ENCODE measurements around the gene UBLCP1.
"Not testable (repeated sequence)": the region's sequence is repeated elsewhere in the genome, so short reads cannot be mapped to it uniquely, and the experiment has no call there.

UBLCP1 gene

GRCh38 chr5:159262472-159262858 is 625 bp upstream of the UBLCP1 start:
- Histone ChIP-seq H3K27ac (replicated peaks) (peak overlapping the region; percentile 89), H3K27me3 (ENCODE audit: insufficient read depth, poor library complexity, severe bottlenecking) (no peaks in the 10 kb centered on the region), H3K4me3 (replicated peaks; ENCODE audit: insufficient read depth, low read length) (peak overlapping the region; percentile 86)
- TF ChIP-seq CTCF (IDR thresholded peaks at IDR 0.05; ENCODE audit: insufficient read depth, low read length), result no peak
- TF ChIP-seq SPI1 (IDR thresholded peaks at IDR 0.05; ENCODE audit: borderline replicate concordance, low read depth), result no peak
- TF ChIP-seq GABPA (IDR thresholded peaks at IDR 0.05; ENCODE audit: low read depth), result no peak
- DNase-seq (ENCODE audit: low read depth in 1 of 2, low spot score in 1 of 2), result peak in 1 of 2 experiments; percentile 3

DNA sequence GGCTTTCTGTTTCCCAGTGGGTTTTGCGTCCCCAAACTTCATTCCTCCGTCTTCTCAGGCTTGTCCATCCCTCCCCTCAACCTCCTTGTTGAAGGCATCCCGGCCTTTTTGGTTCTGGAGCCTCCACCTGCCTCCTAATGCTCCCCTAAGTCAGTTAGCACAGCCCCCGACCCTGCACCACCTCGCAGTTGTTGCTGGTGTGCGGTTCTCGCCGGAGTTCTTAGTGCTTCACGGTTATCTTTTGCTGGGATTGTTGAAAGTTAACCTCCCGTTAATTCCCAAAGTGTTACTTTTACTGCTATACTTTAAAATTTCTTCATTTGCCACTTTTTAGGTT is 447 bp downstream of the UBLCP1 start:
- no peaks in the 10 kb centered on the region for H3K27me3 ChIP-seq (ENCODE audit: insufficient read depth, poor library complexity, severe bottlenecking)
- DNase-seq (ENCODE audit: low read depth in 1 of 2, low spot score in 1 of 2), result peak in 1 of 2 experiments; percentile 3
- H3K27ac ChIP-seq (replicated peaks), result peak overlapping the region; percentile 89
- H3K4me3 ChIP-seq (replicated peaks; ENCODE audit: insufficient read depth, low read length), result peak overlapping the region; percentile 86
- TF ChIP-seq GABPA (IDR thresholded peaks at IDR 0.05; ENCODE audit: low read depth) (no peak), CTCF (IDR thresholded peaks at IDR 0.05; ENCODE audit: insufficient read depth, low read length) (no peak), REST (IDR thresholded peaks at IDR 0.05; ENCODE audit: insufficient replicate concordance, low read depth) (no peak), POLR2AphosphoS5 (IDR thresholded peaks at IDR 0.05; ENCODE audit: low read depth) (no peak), SPI1 (IDR thresholded peaks at IDR 0.05; ENCODE audit: borderline replicate concordance, low read depth) (no peak)

GRCh38 chr5:159266764-159267163 is 3.7 kb downstream of the UBLCP1 start:
- H3K27me3 ChIP-seq (ENCODE audit: insufficient read depth, poor library complexity, severe bottlenecking); DNase-seq (ENCODE audit: low read depth in 1 of 2, low spot score in 1 of 2); H3K4me3 ChIP-seq (replicated peaks; ENCODE audit: insufficient read depth, low read length); H3K27ac ChIP-seq (replicated peaks): not testable (repeated sequence)

DNA sequence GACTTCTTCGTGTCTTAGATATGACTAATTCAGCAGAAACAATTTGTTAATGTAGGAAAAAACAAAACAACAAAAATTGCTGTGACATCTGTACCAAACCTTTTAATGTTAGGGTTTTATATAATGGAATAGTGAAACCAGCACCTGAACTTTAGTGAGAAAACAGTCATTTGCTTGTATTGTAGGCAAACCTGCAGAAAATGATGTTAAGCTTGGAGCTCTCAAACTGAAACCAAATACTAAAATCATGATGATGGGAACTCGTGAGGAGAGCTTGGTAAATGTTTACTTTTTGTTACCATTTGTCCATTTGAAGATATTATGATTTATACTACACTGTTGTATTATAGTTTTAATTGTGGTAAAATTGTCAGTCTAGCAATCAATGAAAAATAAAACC is 6.6 kb downstream of the UBLCP1 start:
- no peak overlapping the region for H3K4me3 ChIP-seq (replicated peaks; ENCODE audit: insufficient read depth, low read length)
- no peak for TF ChIP-seq GABPA (IDR thresholded peaks at IDR 0.05; ENCODE audit: low read depth)
- TF ChIP-seq CTCF (IDR thresholded peaks at IDR 0.05; ENCODE audit: insufficient read depth, low read length), result no peak
- no peak for TF ChIP-seq REST (IDR thresholded peaks at IDR 0.05; ENCODE audit: insufficient replicate concordance, low read depth)
- no peak for TF ChIP-seq POLR2AphosphoS5 (IDR thresholded peaks at IDR 0.05; ENCODE audit: low read depth)
- TF ChIP-seq SPI1 (IDR thresholded peaks at IDR 0.05; ENCODE audit: borderline replicate concordance, low read depth), result no peak

More for the DNA sequence above, 6.6 kb downstream of the UBLCP1 start:
- no peak overlapping the region for H3K27ac ChIP-seq (replicated peaks)
- no peaks in the 10 kb centered on the region for H3K27me3 ChIP-seq (ENCODE audit: insufficient read depth, poor library complexity, severe bottlenecking)
- DNase-seq (ENCODE audit: low read depth in 1 of 2, low spot score in 1 of 2), result no peak
